ENCODE data around the gene LMF1.
A peak's percentile ranks its signal among the peaks of the same experiment; 100 is the strongest.

The LMF1 gene

DNA sequence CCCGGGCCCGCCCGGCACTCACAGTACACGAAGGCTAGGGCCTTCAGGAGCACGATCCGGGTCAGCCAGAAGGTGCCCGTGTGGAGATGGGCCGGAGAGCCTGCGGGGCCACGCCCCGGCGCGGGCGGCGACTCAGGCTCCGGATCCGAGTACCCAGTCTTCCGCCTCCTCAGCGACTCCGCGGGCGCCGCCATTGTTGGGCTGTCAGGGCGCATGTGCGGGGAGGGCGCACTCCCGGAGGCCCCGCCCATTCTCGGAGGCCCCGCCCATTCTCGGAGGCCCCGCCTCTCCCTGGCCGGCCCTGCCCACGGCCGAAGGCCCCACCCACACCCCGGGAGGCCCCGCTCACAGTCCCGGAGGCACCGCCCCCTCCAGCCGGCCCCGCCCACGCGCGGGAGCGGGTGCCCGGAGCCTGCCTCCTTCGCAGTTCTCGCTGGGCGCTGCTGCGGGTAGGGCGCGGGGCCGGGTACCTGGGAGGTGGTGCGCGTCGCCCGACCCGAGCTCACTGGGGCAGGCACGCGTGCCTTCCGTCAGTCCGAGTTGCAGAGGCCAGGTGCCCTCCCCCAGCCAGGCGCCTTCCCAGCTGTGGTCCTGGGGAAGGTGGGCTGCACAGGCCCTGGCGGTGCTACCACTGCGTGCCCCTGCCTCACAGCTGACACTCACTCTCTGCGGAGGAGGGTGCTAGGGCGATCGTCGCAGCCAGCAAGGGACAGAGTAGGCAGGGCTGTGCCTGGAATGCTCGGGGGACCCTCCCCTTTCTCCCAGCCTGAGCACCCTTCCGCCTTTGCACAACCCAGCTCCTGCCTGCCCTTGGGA lies at the start of gene LMF1:
Gene LMF1, minus strand, starts transcription at position 219 of the 816 bp plus-strand sequence. Its CDS starts 4 bp downstream, at position 215.
- Histone ChIP-seq H3K4me1 (ENCODE audit: control insufficient read depth in 2 of 2, insufficient read depth in 2 of 2, low read length in 2 of 2) (peaks cover 8 to 11% of the 10 kb centered on the region in 2 donors), H3K36me3 (ENCODE audit: control insufficient read depth in 2 of 2, insufficient read depth in 2 of 2, low read length in 2 of 2) (peaks cover 0 to 2% of the 10 kb centered on the region in 2 donors), H3K27me3 (ENCODE audit: control insufficient read depth in 2 of 2, insufficient read depth in 2 of 2, low read length in 2 of 2) (no peaks in the 10 kb centered on the region), H3K9ac (ENCODE audit: low read depth in 1 of 2, low read length in 2 of 2) (peak within 1 kb of the TSS; percentile 65 to 81), H3K27ac (ENCODE audit: low read depth in 2 of 2, low read length in 2 of 2) (peak within 1 kb of the TSS; percentile 87 to 89), H3K4me3 (ENCODE audit: low read length in 2 of 2) (peak within 1 kb of the TSS; percentile 75 to 88), H3K9me3 (ENCODE audit: control insufficient read depth in 2 of 2, low read length in 2 of 2) (no peaks in the 10 kb centered on the region)

DNA sequence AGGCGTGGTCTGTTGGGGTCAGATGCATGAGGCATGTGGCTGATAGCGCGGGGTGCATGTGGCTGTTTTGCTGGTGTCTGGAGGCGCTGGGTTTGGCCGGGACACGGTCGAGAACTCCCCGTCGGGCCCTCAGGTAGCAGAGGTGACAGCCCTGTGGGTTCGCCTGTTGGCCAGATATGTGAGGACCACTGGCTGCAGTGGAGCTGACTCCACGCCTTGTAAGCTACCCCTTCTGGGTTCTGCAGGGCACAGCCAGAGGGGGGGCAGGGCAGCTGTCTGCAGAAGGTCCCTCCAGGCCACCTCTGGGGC lies 49.3 kb upstream of the LMF1 start:
- Histone ChIP-seq H3K9ac (ENCODE audit: low read depth in 1 of 2, low read length in 2 of 2) (no peak overlapping the region), H3K4me3 (ENCODE audit: low read length in 2 of 2) (no peak overlapping the region)

DNA sequence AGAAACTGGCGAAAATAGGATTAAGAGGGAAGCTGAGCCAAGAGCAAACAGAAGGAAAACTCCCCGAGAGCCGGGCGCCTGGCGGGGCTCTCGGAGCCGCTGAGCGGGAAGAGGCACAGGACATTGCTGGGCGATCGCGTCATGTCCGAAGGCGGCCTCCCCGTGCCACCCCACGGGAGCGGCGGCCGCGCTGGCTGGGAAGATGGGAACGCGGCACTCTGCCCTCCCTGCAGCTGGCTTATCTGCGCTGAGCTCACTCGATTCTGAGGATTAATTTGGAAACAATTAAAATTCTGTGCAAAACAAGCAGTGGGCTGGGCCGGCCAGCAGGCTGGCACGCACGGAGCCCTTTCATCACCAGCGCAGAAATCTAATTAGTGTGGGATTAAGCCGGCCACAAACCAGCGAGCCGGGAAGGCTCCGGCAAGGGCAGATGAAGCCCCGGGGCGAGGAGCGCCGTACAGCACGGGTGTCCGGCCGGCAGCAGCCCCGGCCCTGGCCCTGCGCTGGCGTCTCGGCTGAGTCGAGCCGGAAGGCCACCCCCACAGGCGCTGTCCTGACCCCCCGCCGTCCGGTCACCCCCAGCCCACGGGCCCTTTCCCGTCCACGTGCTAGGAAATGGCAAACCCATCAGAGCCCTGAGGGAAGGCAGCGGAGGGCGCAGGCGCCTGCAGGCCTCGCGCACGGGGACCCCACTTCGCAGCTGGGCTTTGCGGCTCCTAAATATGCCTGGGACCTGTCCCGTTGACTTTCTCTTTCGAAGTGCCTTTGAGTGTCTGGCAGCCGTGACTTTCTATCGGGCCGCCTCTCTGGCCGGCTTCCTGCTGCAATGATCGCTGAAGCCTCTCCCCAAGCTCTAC lies 48.7 kb upstream of the LMF1 start:
- no peak overlapping the region for H3K27ac ChIP-seq (ENCODE audit: low read depth in 2 of 2, low read length in 2 of 2)
- H3K9me3 ChIP-seq (ENCODE audit: control insufficient read depth in 2 of 2, low read length in 2 of 2) = no peaks in the 10 kb centered on the region
- no peaks in the 10 kb centered on the region for H3K36me3 ChIP-seq (ENCODE audit: control insufficient read depth in 2 of 2, insufficient read depth in 2 of 2, low read length in 2 of 2)
- H3K27me3 ChIP-seq (ENCODE audit: control insufficient read depth in 2 of 2, insufficient read depth in 2 of 2, low read length in 2 of 2) = no peaks in the 10 kb centered on the region
- H3K4me1 ChIP-seq (ENCODE audit: control insufficient read depth in 2 of 2, insufficient read depth in 2 of 2, low read length in 2 of 2) = no peaks in the 10 kb centered on the region
- H3K4me3 ChIP-seq (ENCODE audit: low read length in 2 of 2) = no peak overlapping the region
- H3K9ac ChIP-seq (ENCODE audit: low read depth in 1 of 2, low read length in 2 of 2) = no peak overlapping the region

More for the DNA sequence above, 49.3 kb upstream of the LMF1 start:
- no peaks in the 10 kb centered on the region for H3K27me3 ChIP-seq (ENCODE audit: control insufficient read depth in 2 of 2, insufficient read depth in 2 of 2, low read length in 2 of 2)
- H3K36me3 ChIP-seq (ENCODE audit: control insufficient read depth in 2 of 2, insufficient read depth in 2 of 2, low read length in 2 of 2) = no peaks in the 10 kb centered on the region
- H3K27ac ChIP-seq (ENCODE audit: low read depth in 2 of 2, low read length in 2 of 2) = no peak overlapping the region
- no peaks in the 10 kb centered on the region for H3K4me1 ChIP-seq (ENCODE audit: control insufficient read depth in 2 of 2, insufficient read depth in 2 of 2, low read length in 2 of 2)
- no peaks in the 10 kb centered on the region for H3K9me3 ChIP-seq (ENCODE audit: control insufficient read depth in 2 of 2, low read length in 2 of 2)

DNA sequence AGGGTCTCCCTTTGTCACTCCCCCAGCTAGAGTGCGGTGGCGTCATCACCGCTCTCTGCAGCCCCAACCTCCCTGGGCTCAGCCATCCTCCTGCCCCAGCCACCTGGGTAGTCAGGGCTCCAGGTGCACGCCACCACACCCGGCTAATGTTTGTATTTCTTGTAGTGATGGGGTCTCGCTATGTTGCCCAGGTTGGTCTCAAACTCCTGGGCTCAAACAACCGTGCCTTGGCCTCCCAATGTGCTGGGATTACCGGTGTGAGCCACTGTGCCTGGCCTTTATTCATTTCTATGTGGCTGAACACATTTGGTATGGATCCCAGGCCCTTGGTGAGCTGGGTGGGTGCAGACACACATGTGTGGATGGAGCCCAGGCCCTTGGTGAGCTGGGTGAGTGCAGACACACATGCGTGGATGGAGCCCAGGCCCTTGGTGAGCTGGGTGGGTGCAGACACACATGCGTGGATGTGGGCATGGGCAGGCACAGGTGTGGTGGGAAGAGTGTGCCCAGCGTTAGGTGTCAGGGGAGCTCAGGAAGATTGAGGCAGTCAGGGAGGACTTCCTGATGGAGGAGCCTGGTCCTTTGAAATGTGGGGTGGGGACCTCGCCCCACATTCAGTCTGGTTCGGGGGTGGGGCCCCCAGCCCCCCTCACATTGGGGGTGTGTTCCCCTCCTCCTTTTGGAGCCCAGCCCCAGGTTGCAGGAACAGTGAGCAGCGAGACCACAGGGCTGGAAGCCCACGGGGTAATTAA lies 47.8 kb upstream of the LMF1 start:
- Histone ChIP-seq H3K36me3 (ENCODE audit: control insufficient read depth in 2 of 2, insufficient read depth in 2 of 2, low read length in 2 of 2) (no peaks in the 10 kb centered on the region), H3K4me3 (ENCODE audit: low read length in 2 of 2) (no peak overlapping the region), H3K9me3 (ENCODE audit: control insufficient read depth in 2 of 2, low read length in 2 of 2) (no peaks in the 10 kb centered on the region), H3K9ac (ENCODE audit: low read depth in 1 of 2, low read length in 2 of 2) (no peak overlapping the region), H3K27me3 (ENCODE audit: control insufficient read depth in 2 of 2, insufficient read depth in 2 of 2, low read length in 2 of 2) (no peaks in the 10 kb centered on the region), H3K27ac (ENCODE audit: low read depth in 2 of 2, low read length in 2 of 2) (no peak overlapping the region), H3K4me1 (ENCODE audit: control insufficient read depth in 2 of 2, insufficient read depth in 2 of 2, low read length in 2 of 2) (no peaks in the 10 kb centered on the region)

DNA sequence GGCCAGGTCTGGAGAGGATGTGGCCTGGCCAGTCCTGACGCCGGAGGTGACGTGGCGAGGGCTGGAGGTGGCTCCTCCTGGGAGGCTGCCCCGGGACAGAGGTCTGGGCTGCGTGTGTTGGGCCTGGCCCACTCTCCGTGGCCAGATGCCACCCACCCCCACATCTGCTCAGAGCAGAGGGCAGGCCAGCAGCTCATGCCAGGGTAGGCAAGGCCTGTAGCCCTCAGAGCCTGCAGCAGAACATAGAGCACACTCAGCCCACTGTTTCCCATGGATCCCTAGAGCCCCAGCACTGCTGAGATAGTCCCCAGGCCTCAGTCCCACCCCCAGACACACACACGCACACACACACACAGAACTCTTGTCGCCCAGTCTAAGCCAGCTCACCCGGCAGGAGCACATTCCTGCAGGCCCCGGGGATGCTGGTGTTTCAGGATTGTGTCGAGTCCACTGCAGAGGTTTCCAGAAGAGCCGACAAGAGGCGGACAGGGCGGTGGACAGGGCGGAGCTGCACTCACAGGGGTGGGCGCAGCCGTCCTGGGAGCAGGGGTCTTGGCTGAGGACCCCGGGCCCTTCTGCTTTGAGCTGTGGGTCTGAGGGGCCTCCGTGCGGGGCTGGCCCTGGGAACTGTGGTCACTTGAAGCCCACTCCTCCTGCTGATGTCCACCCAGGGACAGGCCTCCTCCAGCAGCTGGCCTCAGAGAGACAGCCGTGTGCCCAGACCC lies 44.1 kb upstream of the LMF1 start:
- no peak overlapping the region for H3K4me3 ChIP-seq (ENCODE audit: low read length in 2 of 2)
- no peaks in the 10 kb centered on the region for H3K4me1 ChIP-seq (ENCODE audit: control insufficient read depth in 2 of 2, insufficient read depth in 2 of 2, low read length in 2 of 2)
- no peak overlapping the region for H3K27ac ChIP-seq (ENCODE audit: low read depth in 2 of 2, low read length in 2 of 2)
- H3K27me3 ChIP-seq (ENCODE audit: control insufficient read depth in 2 of 2, insufficient read depth in 2 of 2, low read length in 2 of 2) = no peaks in the 10 kb centered on the region
- no peak overlapping the region for H3K9ac ChIP-seq (ENCODE audit: low read depth in 1 of 2, low read length in 2 of 2)
- H3K9me3 ChIP-seq (ENCODE audit: control insufficient read depth in 2 of 2, low read length in 2 of 2) = no peaks in the 10 kb centered on the region
- no peaks in the 10 kb centered on the region for H3K36me3 ChIP-seq (ENCODE audit: control insufficient read depth in 2 of 2, insufficient read depth in 2 of 2, low read length in 2 of 2)

DNA sequence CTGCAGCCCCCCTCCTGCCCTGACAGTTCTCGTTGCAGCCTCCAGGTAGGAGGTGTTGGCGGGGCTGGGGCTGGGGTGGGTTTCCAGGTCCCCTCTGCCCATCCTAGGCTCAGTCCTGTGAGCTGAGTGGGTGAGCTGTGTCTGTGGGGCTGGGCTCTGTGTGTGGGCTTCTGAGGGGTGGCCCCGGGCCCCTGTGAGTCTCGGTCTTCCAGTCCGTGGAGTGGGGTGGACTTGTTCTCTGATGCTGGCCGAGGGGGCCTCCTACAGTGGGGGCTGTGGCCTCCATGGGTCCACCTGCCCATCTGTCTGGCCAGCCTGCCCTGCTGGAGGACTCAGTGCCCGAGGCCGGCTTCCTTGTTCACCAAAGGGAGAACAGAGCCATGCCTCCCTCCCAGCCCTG lies 43.4 kb upstream of the LMF1 start:
- H3K27ac ChIP-seq (ENCODE audit: low read depth in 2 of 2, low read length in 2 of 2) = no peak overlapping the region
- H3K27me3 ChIP-seq (ENCODE audit: control insufficient read depth in 2 of 2, insufficient read depth in 2 of 2, low read length in 2 of 2) = no peaks in the 10 kb centered on the region
- no peak overlapping the region for H3K9ac ChIP-seq (ENCODE audit: low read depth in 1 of 2, low read length in 2 of 2)
- H3K4me3 ChIP-seq (ENCODE audit: low read length in 2 of 2) = no peak overlapping the region
- H3K4me1 ChIP-seq (ENCODE audit: control insufficient read depth in 2 of 2, insufficient read depth in 2 of 2, low read length in 2 of 2) = no peaks in the 10 kb centered on the region
- no peaks in the 10 kb centered on the region for H3K9me3 ChIP-seq (ENCODE audit: control insufficient read depth in 2 of 2, low read length in 2 of 2)
- no peaks in the 10 kb centered on the region for H3K36me3 ChIP-seq (ENCODE audit: control insufficient read depth in 2 of 2, insufficient read depth in 2 of 2, low read length in 2 of 2)

DNA sequence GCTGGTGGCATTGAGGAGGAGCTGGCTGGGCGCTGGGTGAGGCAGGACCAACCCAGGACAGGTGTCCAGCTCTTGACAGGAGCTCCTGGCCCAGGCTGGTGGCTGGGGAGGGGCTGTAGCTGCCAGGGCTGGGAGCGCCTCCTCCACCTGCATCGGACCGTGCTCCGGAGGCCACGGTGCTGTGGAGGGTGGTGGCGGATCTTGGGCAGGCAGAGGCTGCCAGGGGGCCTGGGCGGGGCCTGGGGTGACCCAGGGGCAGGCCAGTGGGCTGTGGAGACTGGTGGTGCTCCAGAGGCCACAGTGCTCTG lies 42.8 kb upstream of the LMF1 start:
- H3K4me1 ChIP-seq (ENCODE audit: control insufficient read depth in 2 of 2, insufficient read depth in 2 of 2, low read length in 2 of 2) = no peaks in the 10 kb centered on the region
- H3K9me3 ChIP-seq (ENCODE audit: control insufficient read depth in 2 of 2, low read length in 2 of 2) = no peaks in the 10 kb centered on the region
- H3K9ac ChIP-seq (ENCODE audit: low read depth in 1 of 2, low read length in 2 of 2) = no peak overlapping the region
- no peak overlapping the region for H3K27ac ChIP-seq (ENCODE audit: low read depth in 2 of 2, low read length in 2 of 2)
- no peak overlapping the region for H3K4me3 ChIP-seq (ENCODE audit: low read length in 2 of 2)
- no peaks in the 10 kb centered on the region for H3K36me3 ChIP-seq (ENCODE audit: control insufficient read depth in 2 of 2, insufficient read depth in 2 of 2, low read length in 2 of 2)
- no peaks in the 10 kb centered on the region for H3K27me3 ChIP-seq (ENCODE audit: control insufficient read depth in 2 of 2, insufficient read depth in 2 of 2, low read length in 2 of 2)

DNA sequence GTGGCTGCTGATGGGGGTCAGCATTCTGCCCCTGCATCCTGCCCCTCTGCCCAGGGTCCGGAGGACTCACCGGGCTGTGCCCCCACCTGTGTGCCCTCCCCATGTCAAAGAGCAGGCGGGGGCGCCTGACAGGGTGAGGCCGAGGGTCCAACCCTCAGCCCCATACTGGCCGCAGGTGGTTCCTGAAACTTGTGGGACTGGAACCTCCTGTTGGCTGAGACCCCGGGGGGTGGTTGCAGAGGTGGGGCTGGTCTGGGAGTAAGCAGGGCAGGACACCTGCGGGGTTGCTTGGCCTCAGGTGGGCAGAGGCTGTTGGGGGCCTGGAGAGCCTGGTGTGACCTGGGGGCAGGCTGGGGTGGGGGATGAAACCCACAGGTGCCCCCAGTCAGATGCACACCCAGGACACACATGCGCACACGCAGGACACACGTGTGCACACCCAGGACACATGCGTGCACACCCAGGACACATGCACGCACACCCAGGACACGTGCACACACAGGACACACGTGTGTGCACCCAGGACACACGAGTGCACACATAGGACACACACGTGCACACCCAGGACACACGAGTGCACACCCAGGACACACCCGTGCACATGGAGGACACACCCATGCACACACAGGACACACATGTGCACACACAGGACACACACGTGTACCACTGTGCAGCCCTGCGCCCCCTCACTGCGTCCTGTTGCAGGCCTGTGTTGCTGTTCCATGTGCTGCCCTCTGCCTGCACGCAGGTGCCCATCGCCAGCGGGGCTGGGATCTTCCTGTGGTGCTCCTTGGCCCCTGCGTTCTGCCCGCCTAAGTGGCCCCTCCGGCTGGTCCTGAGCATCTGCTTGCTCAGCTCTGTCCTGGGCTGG lies 42.2 kb upstream of the LMF1 start:
- Histone ChIP-seq H3K4me3 (ENCODE audit: low read length in 2 of 2) (no peak overlapping the region), H3K9me3 (ENCODE audit: control insufficient read depth in 2 of 2, low read length in 2 of 2) (no peaks in the 10 kb centered on the region), H3K27me3 (ENCODE audit: control insufficient read depth in 2 of 2, insufficient read depth in 2 of 2, low read length in 2 of 2) (peaks cover 0 to under 1% of the 10 kb centered on the region in 2 donors), H3K9ac (ENCODE audit: low read depth in 1 of 2, low read length in 2 of 2) (no peak overlapping the region), H3K27ac (ENCODE audit: low read depth in 2 of 2, low read length in 2 of 2) (no peak overlapping the region), H3K36me3 (ENCODE audit: control insufficient read depth in 2 of 2, insufficient read depth in 2 of 2, low read length in 2 of 2) (no peaks in the 10 kb centered on the region), H3K4me1 (ENCODE audit: control insufficient read depth in 2 of 2, insufficient read depth in 2 of 2, low read length in 2 of 2) (no peaks in the 10 kb centered on the region)

DNA sequence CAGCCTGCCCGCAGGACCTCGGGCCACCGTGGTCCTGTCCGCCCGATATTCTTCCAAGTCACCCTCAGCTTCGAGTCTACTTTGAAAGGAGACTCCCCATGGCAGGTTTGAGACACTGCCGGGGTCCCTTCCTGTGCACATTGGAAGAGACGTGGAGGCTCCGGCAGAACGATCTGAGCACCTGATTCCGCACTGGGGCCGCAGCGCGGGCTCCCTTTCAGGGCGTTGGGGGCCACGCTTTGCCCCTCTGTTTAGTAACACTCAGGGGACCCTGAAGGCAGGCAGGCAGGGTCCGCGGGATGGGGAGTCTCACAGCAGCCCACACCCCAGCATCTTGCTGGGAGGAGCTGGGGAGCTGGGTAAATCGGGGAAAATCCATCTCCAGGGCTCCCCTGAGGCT lies 41.4 kb upstream of the LMF1 start:
- H3K36me3 ChIP-seq (ENCODE audit: control insufficient read depth in 2 of 2, insufficient read depth in 2 of 2, low read length in 2 of 2) = no peaks in the 10 kb centered on the region
- H3K4me1 ChIP-seq (ENCODE audit: control insufficient read depth in 2 of 2, insufficient read depth in 2 of 2, low read length in 2 of 2) = no peaks in the 10 kb centered on the region
- no peak overlapping the region for H3K27ac ChIP-seq (ENCODE audit: low read depth in 2 of 2, low read length in 2 of 2)
- no peak overlapping the region for H3K4me3 ChIP-seq (ENCODE audit: low read length in 2 of 2)
- no peaks in the 10 kb centered on the region for H3K9me3 ChIP-seq (ENCODE audit: control insufficient read depth in 2 of 2, low read length in 2 of 2)
- no peak overlapping the region for H3K9ac ChIP-seq (ENCODE audit: low read depth in 1 of 2, low read length in 2 of 2)
- peaks cover 0 to 4% of the 10 kb centered on the region in 2 donors for H3K27me3 ChIP-seq (ENCODE audit: control insufficient read depth in 2 of 2, insufficient read depth in 2 of 2, low read length in 2 of 2)
